ENCODE results near the gene ZNF75A.
A peak's percentile ranks its signal among the peaks of the same experiment; 100 is the strongest.

ZNF75A gene

GRCh38 chr16:3306078-3306477 lies 781 bp downstream of the ZNF75A start:
- H3K4me3 ChIP-seq (ENCODE audit: low read depth, low read length): peak overlapping the region; percentile 92
- CTCF ChIA-PET: interaction anchor here (1.2 kb wide), 1 partner anchor 1171 kb away, joined by 3 read pairs; no protein-coding TSS in a partner anchor
- DNase-seq (ENCODE audit: low read depth, low spot score): no peak
- no peak for TF ChIP-seq CTCF (IDR thresholded peaks at IDR 0.05; ENCODE audit: insufficient read depth, low read length, missing control alignments)
- POLR2A ChIA-PET: interaction anchor here (2.0 kb wide), 1 partner anchor 23 kb away, joined by 11 read pairs; the partner anchor contains the start of gene ZNF263

DNA sequence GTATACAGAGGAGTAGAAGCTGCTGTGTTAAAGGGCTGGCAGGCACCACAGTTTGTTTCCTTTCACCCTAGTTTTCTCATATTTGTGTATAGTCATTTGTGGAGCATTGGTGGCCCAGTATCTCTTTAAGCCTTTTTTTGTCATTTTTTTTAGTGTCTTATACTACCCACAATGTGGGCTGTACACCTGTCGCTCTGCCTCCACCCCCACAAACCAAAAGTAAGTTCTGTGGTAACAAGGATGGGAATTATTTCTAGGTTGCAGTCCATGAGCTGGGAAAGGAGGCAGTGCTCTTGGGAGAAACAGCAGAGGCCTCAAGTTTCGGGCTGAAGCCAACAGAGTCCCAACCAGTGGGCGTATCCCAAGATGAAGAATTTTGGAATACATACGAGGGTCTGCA lies 6.2 kb downstream of the ZNF75A start:
- no peak for DNase-seq (ENCODE audit: low read depth, low spot score)
- TF ChIP-seq CTCF (IDR thresholded peaks at IDR 0.05; ENCODE audit: insufficient read depth, low read length, missing control alignments): no peak
- H3K4me3 ChIP-seq (ENCODE audit: low read depth, low read length): no peak overlapping the region
- ChIA-PET CTCF (no interaction called here), POLR2A (no interaction called here)

DNA sequence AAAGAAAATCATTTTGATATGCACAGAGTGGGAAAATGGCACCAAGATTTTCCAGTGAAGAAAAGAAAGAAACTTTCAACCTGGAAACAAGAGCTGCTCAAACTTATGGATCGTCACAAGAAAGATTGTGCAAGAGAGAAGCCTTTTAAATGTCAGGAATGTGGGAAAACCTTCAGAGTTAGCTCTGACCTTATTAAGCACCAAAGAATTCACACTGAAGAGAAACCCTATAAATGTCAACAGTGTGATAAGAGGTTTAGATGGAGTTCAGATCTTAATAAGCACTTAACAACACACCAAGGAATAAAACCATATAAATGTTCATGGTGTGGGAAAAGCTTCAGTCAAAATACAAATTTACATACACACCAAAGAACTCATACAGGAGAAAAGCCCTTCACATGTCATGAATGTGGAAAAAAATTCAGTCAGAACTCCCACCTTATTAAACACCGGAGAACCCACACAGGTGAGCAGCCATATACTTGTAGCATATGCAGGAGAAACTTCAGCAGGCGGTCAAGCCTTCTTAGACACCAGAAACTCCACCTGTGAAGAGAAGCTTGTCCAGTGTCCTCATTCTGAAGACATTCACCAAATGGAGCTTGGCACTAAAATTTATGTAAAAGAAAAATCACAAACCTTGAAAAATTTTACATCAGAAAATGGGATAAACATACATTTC lies 12.2 kb downstream of the ZNF75A start:
- no peak for TF ChIP-seq CTCF (IDR thresholded peaks at IDR 0.05; ENCODE audit: insufficient read depth, low read length, missing control alignments)
- H3K4me3 ChIP-seq (ENCODE audit: low read depth, low read length): no peak overlapping the region
- POLR2A ChIA-PET: no interaction called here
- DNase-seq (ENCODE audit: low read depth, low spot score): no peak
- CTCF ChIA-PET: no interaction called here

GRCh38 chr16:3321816-3322215 lies 16.5 kb downstream of the ZNF75A start:
- no peak for TF ChIP-seq CTCF (IDR thresholded peaks at IDR 0.05; ENCODE audit: insufficient read depth, low read length, missing control alignments)
- ChIA-PET POLR2A (no interaction called here), CTCF (no interaction called here)
- DNase-seq (ENCODE audit: low read depth, low spot score): no peak
- H3K4me3 ChIP-seq (ENCODE audit: low read depth, low read length): no peak overlapping the region

- no peak for TF ChIP-seq CTCF (IDR thresholded peaks at IDR 0.05; ENCODE audit: insufficient read depth, low read length, missing control alignments)
- CTCF ChIA-PET: no interaction called here
- DNase-seq (ENCODE audit: low read depth, low spot score): no peak
- H3K4me3 ChIP-seq (ENCODE audit: low read depth, low read length): no peak overlapping the region
- POLR2A ChIA-PET: no interaction called here
Observed at GRCh38 chr16:3327514-3327913, 22.2 kb downstream of the ZNF75A start.

DNA sequence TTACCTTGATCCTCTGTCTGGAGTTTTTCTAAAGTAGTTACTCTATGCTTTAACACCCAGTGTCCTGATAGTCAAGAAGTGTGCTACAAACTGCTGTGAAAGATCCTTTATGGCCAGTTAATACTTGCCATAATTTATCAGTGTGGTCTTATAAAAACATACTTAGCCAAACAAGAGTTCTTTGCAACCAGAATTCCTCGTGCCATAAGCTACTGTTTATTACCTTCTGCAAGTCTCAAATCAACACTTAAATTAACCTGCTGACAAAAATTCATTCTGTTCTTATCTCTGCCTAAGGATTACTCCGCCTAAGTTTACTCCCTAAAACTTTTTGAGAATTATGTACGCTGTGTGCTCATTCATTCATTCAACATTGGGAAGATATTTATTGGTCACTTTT lies 22.8 kb downstream of the ZNF75A start:
- ChIA-PET CTCF (no interaction called here), POLR2A (no interaction called here)
- DNase-seq (ENCODE audit: low read depth, low spot score): no peak

More for the DNA sequence above, 22.8 kb downstream of the ZNF75A start:
- TF ChIP-seq CTCF (IDR thresholded peaks at IDR 0.05; ENCODE audit: insufficient read depth, low read length, missing control alignments): no peak
- no peak overlapping the region for H3K4me3 ChIP-seq (ENCODE audit: low read depth, low read length)
